Measurements from ENCODE around the gene SLC37A2. TPM values are rescaled to one million over a fixed set of nuclear protein-coding genes. Genes with fewer than 3 reads are reported as not detected.

SLC37A2 gene
- total RNA-seq, 4 donors from 2014 or later: 0.75 to 2.1 (median 1.5) TPM

- in situ Hi-C loops (cut with MboI; ENCODE audit: low sequenced_read_pairs in 4 of 4) (no loop called here), intact Hi-C loops (cut with DNase I; ENCODE audit: low total_unique reads) (no loop called here)
- no peak overlapping the region for H3K27ac ChIP-seq
- ATAC-seq (no peak), DNase-seq (no peak)
- peaks cover 0 to 6% (median 5%) of the 10 kb centered on the region in 3 donors for H3K27me3 ChIP-seq
- H3K4me3 ChIP-seq: no peak overlapping the region
- H3K36me3 ChIP-seq: no peaks in the 10 kb centered on the region
- H3K4me1 ChIP-seq: no peaks in the 10 kb centered on the region
- TF ChIP-seq POLR2A (IDR thresholded peaks at IDR 0.05): no peak
- TF ChIP-seq CTCF (IDR thresholded peaks at IDR 0.05 in 4 of 5, conservative IDR thresholded peaks at IDR 0.05 in 1 of 5): no peak
- no peaks in the 10 kb centered on the region for H3K9me3 ChIP-seq
Measured at GRCh38 chr11:125078516-125079140, 15.5 kb downstream of the SLC37A2 start.

- TF ChIP-seq POLR2A (IDR thresholded peaks at IDR 0.05) (no peak), CTCF (IDR thresholded peaks at IDR 0.05 in 4 of 5, conservative IDR thresholded peaks at IDR 0.05 in 1 of 5) (no peak)
- H3K9me3 ChIP-seq: no peaks in the 10 kb centered on the region
- no peak overlapping the region for H3K4me3 ChIP-seq
- H3K36me3 ChIP-seq: no peaks in the 10 kb centered on the region
- intact Hi-C loops (cut with DNase I; ENCODE audit: low total_unique reads) (no loop called here), in situ Hi-C loops (cut with MboI; ENCODE audit: low sequenced_read_pairs in 4 of 4) (no loop called here)
- no peak for DNase-seq
- H3K27ac ChIP-seq: no peak overlapping the region
- no peaks in the 10 kb centered on the region for H3K4me1 ChIP-seq
- ATAC-seq: no peak
- peaks cover 0 to 6% (median 5%) of the 10 kb centered on the region in 3 donors for H3K27me3 ChIP-seq
Measured at GRCh38 chr11:125079151-125079877, 16.2 kb downstream of the SLC37A2 start.

GRCh38 chr11:125079878-125080530 is 16.9 kb downstream of the SLC37A2 start:
- DNase-seq (no peak), ATAC-seq (no peak)
- H3K4me3 ChIP-seq: no peak overlapping the region
- H3K27me3 ChIP-seq: peaks cover 0 to 6% (median 5%) of the 10 kb centered on the region in 3 donors
- H3K27ac ChIP-seq: no peak overlapping the region
- H3K36me3 ChIP-seq: no peaks in the 10 kb centered on the region
- no peaks in the 10 kb centered on the region for H3K9me3 ChIP-seq
- intact Hi-C loops (cut with DNase I; ENCODE audit: low total_unique reads): no loop called here
- H3K4me1 ChIP-seq: no peaks in the 10 kb centered on the region
- TF ChIP-seq POLR2A (IDR thresholded peaks at IDR 0.05): no peak
- TF ChIP-seq CTCF (IDR thresholded peaks at IDR 0.05 in 4 of 5, conservative IDR thresholded peaks at IDR 0.05 in 1 of 5): no peak
- in situ Hi-C loops (cut with MboI; ENCODE audit: low sequenced_read_pairs in 4 of 4): no loop called here

- intact Hi-C loops (cut with DNase I; ENCODE audit: low total_unique reads) (no loop called here), in situ Hi-C loops (cut with MboI; ENCODE audit: low sequenced_read_pairs in 4 of 4) (no loop called here)
- ATAC-seq: no peak
- no peaks in the 10 kb centered on the region for H3K4me1 ChIP-seq
- DNase-seq: no peak
- H3K27ac ChIP-seq: no peak overlapping the region
- H3K36me3 ChIP-seq: no peaks in the 10 kb centered on the region
- TF ChIP-seq POLR2A (IDR thresholded peaks at IDR 0.05) (no peak), CTCF (IDR thresholded peaks at IDR 0.05 in 4 of 5, conservative IDR thresholded peaks at IDR 0.05 in 1 of 5) (no peak)
- no peaks in the 10 kb centered on the region for H3K9me3 ChIP-seq
- H3K4me3 ChIP-seq: no peak overlapping the region
- peaks cover 0 to 6% (median 5%) of the 10 kb centered on the region in 3 donors for H3K27me3 ChIP-seq
Measured at GRCh38 chr11:125080531-125080911, 17.4 kb downstream of the SLC37A2 start.

Data from gastrocnemius medialis (tissue), 4 donors.